ENCODE measurements around the gene MMP12. TPM values are rescaled to one million over a fixed set of nuclear protein-coding genes. Genes with fewer than 3 reads are reported as not detected.

MMP12 gene
- total RNA-seq, 1 donor from 2014 or later = 0.22 TPM

GRCh38 chr11:102853956-102854355, 20.8 kb downstream of the MMP12 start:
- no peak for ATAC-seq
- intact Hi-C loops (cut with DNase I) = no loop called here
- DNase-seq (ENCODE audit: low spot score) = no peak

DNA sequence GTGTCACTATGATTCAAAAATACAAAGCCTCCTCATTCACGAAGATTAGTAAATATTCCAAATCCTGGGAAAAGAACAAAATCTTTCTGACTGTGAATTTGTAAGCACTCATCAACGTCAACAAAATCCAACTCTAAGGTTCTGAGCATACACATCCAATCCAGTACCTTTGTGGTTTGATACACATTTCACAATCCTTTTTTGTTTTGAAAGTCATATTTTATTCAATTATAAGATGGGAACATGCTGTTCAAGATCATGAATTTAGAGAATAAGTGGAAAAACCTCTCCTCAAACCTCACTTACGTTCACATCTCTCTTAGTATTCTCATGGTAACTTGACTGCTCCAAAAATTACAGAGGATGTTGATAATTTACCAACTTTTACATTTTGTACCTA, 21.7 kb downstream of the MMP12 start:
- intact Hi-C loops (cut with DNase I) = no loop called here
- ATAC-seq = peak; percentile 57
- DNase-seq (ENCODE audit: low spot score) = no peak

- DNase-seq (ENCODE audit: low spot score) = no peak
- intact Hi-C loops (cut with DNase I) = no loop called here
- ATAC-seq = peak; percentile 22
Observed at GRCh38 chr11:102850973-102851745, 23.6 kb downstream of the MMP12 start.

- ATAC-seq (no peak), DNase-seq (ENCODE audit: low spot score) (no peak)
- intact Hi-C loops (cut with DNase I) = no loop called here
Observed at GRCh38 chr11:102849311-102849710, 25.5 kb downstream of the MMP12 start.

DNA sequence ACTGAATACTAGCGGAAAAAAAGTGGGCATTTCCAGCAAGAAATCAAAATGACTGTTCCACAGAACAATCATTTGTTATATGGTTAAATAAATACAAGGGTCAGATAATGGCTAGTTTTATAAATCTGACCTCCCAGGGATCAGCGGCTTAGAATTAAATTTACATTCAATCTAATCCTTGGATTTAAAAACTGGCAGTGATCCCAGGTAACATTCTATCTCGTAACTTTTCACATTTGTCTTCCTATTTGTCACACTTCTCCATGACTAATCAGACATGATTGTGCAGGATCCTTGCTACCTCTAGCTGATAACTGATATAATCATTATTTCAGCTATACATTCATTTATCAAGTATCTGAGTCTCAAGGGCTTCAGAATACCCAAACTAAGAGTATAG, 28.5 kb downstream of the MMP12 start:
- intact Hi-C loops (cut with DNase I) = no loop called here

DNA sequence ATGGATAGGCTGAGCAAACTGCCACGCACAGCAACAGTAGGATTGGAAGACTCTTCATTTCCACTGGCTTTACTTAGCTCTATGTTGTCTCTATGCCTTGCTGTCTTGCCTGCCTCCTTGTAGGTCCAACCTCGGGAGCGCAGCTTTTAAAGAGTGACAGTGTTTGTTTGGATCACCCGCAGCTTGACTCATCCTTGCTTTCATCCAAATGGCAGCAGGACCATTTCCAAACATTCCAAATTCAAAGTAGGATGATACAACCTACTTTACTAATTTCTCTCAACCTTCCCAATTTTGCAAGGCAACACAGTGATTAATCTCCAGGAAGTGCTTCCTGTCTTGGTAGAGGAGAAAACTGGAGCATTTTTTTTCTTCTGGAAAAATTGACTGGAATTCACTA, 31.3 kb downstream of the MMP12 start, which contains the start of gene MMP3:
Gene MMP3 (minus strand): TSS at position 121 of the 400 bp plus-strand sequence. CDS start 63 bp downstream, at position 58.
- DNase-seq (ENCODE audit: low spot score) = no peak
- intact Hi-C loops (cut with DNase I) = no loop called here
- ATAC-seq = no peak

More for the DNA sequence above, 28.5 kb downstream of the MMP12 start:
- DNase-seq (ENCODE audit: low spot score) (no peak), ATAC-seq (no peak)

DNA sequence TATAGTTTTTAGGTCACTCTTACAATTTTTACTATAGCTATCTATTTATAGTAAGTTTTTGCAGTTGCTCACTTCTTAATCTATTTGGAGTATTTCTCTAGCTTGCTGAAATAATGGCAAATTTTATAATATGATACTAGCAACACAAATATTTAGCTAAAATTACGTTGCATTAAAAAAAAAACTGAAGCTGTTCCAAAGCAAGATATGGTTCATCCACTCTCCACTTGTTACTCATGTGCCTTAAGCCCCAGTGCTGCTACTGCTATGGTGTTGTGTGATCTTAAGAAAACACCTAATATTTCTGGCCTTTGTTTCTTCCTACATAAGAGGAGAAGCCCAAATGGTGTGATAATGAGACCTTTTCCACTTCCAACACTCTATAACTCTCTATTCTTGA, 31.9 kb downstream of the MMP12 start:
- intact Hi-C loops (cut with DNase I) = no loop called here
- ATAC-seq (no peak), DNase-seq (ENCODE audit: low spot score) (no peak)

GRCh38 chr11:102840018-102840417, 34.8 kb downstream of the MMP12 start:
- intact Hi-C loops (cut with DNase I) = no loop called here
- no peak for DNase-seq (ENCODE audit: low spot score)
- ATAC-seq = no peak

DNA sequence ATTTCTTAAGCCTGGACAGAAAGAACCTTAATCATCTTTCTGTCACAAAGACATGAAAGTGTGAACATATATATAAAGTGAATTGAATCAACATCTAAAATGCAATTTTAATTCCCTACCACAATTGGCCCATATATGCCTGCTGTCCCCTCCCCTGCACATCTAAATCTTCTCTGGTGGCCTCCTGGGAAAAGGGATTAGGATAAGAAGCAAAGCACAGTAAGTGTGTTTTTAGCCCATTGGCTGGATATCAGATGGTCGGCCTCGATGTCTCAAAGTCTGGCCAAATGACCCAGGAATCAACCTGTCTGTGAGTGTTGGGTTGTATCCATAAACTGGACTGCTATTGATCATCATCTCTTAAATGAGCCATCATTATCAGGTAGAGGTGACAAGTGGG, 37.1 kb downstream of the MMP12 start:
- intact Hi-C loops (cut with DNase I) = no loop called here
- no peak for DNase-seq (ENCODE audit: low spot score)
- no peak for ATAC-seq

GRCh38 chr11:102837156-102837555, 37.6 kb downstream of the MMP12 start:
- ATAC-seq = no peak
- no peak for DNase-seq (ENCODE audit: low spot score)
- intact Hi-C loops (cut with DNase I) = no loop called here

GRCh38 chr11:102836290-102836875, 38.4 kb downstream of the MMP12 start:
- intact Hi-C loops (cut with DNase I) = no loop called here
- no peak for DNase-seq (ENCODE audit: low spot score)
- ATAC-seq = peak; percentile 49

DNA sequence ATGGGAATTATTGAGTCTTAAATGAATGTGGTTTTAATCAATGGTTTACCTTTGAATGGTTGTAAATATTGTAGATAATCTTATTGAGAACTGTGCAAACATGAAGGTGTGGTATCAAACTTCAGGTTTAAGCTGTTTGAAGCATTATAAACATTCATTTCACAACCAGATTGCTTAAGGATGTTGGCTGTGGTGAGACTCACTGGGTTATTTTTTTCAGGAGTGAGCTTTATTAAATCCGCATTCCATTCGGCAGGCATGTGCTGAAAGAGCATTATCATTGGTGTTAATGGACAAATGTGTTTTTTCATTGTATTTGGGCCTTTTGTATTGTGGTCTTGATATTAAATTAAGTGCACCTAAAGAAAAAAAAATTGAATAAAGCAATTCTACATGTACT, 41.1 kb downstream of the MMP12 start:
- no peak for DNase-seq (ENCODE audit: low spot score)
- intact Hi-C loops (cut with DNase I) = no loop called here
- no peak for ATAC-seq

GRCh38 chr11:102832612-102833011, 42.2 kb downstream of the MMP12 start:
- DNase-seq (ENCODE audit: low spot score) (no peak), ATAC-seq (no peak)
- intact Hi-C loops (cut with DNase I) = no loop called here

GRCh38 chr11:102831489-102832440, 43.0 kb downstream of the MMP12 start:
- DNase-seq (ENCODE audit: low spot score) = peak; percentile 69
- intact Hi-C loops (cut with DNase I) = no loop called here
- ATAC-seq = peak; percentile 78

- DNase-seq (ENCODE audit: low spot score) (no peak), ATAC-seq (no peak)
- intact Hi-C loops (cut with DNase I) = no loop called here
Observed at GRCh38 chr11:102831128-102831488, 43.7 kb downstream of the MMP12 start.

DNA sequence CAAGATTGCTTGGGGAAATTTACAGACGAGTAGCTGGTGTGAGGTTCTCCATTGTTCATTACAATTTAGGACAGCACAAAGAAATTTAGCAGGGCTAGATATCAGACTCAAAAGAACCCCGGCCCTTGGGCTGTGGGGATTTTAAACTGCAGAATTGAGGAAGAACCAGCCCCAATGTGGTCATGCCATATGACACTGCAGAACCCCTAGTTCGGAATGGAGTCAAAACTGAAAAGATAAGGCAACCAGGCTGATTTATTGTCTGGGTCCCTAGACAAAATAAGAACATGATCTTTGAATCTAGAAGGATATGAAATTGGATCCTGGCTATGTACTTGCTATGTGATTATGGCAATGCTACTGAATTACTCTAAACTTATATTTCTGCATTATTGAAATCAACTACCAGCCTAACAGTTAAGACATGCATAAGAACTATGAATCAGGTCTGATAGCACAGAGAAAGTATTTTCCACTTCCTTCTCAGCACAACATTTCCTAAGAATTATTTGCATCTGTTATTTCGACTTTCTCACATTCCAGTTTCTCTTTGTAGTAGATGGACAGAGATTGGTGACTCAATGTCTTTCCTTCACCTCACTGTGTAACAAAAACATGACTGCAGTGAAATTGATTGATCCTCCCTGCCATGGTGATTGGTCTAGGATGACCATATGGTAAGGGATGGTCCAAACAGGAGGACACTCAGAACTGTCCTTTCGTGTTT, 44.6 kb downstream of the MMP12 start:
- no peak for ATAC-seq
- no peak for DNase-seq (ENCODE audit: low spot score)
- intact Hi-C loops (cut with DNase I) = no loop called here

DNA sequence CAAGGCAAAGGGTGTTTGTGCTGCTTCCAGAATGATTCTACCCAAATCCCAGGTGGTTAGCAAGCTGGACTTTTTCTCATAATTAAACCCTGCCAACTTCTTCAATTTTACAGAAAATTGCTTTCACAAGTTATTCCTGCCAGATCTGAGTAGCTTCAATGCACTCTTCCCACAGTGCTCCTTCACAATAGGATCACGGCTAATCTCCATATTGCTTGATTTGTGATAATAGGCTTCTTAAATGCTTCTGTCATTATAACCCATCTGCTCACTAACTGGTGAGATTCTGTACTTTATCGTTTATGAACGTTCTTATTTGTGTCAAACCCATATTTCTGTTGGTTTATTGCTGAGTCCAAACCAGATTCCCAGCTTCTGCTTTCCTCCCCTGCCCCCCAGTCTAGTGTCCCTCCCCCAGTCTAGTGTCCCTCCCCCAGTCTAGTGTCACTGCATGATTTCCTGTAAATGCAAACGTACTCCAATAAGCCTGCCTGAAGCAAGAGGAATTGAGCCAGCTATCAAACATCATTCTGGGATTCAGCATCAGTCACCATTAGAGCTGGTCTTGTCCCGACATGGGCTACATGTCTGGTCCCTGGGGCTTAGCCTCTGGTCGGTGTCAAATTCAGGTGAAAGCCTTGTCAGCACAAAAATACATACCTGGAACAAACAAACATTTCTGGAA, 45.3 kb downstream of the MMP12 start:
- intact Hi-C loops (cut with DNase I) = no loop called here
- DNase-seq (ENCODE audit: low spot score) (no peak), ATAC-seq (no peak)

DNA sequence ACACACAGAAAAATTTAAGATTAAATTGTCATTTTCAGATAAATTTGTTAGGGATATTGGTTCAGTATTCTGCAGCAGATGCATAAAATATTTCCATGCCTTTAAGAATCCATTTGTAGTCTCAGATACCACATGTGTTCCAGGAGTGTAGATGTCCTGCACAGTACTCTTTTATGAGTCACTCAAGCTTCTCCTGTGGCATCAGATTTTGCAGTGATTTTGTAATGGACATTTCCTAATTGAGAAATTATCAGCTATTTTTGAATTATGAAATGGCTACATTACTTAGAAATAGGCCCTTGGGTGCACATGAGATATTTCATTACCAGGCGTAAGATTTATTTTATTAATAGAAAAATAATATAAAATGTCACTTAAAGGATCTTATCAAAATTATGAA, 50.2 kb downstream of the MMP12 start:
- intact Hi-C loops (cut with DNase I) = no loop called here
- ATAC-seq = no peak
- no peak for DNase-seq (ENCODE audit: low spot score)

DNA sequence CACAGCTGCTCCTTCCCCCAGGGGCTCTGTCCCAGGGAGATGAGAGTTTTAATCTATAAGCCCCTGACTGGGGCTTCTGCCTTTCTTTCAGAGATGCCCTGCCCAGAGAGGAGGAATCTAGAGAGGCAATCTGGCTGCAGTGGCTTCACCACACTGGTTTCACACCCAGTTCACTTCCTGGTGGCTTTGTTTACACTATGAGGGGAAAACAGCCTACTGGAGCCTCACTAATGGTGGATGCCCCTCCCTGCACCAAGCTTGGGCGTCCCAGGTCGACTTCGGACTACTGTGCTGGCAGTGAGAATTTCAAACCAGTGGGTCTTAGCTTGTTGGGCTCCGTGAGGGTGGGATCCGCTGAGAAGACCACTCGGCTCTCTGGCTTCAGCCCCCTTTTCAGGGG, 55.3 kb downstream of the MMP12 start:
- intact Hi-C loops (cut with DNase I) = no loop called here
- no peak for DNase-seq (ENCODE audit: low spot score)
- no peak for ATAC-seq

Data from sciatic nerve (tissue), 2 donors.